ENCODE data around the gene BCL7A.

Gene BCL7A

DNA sequence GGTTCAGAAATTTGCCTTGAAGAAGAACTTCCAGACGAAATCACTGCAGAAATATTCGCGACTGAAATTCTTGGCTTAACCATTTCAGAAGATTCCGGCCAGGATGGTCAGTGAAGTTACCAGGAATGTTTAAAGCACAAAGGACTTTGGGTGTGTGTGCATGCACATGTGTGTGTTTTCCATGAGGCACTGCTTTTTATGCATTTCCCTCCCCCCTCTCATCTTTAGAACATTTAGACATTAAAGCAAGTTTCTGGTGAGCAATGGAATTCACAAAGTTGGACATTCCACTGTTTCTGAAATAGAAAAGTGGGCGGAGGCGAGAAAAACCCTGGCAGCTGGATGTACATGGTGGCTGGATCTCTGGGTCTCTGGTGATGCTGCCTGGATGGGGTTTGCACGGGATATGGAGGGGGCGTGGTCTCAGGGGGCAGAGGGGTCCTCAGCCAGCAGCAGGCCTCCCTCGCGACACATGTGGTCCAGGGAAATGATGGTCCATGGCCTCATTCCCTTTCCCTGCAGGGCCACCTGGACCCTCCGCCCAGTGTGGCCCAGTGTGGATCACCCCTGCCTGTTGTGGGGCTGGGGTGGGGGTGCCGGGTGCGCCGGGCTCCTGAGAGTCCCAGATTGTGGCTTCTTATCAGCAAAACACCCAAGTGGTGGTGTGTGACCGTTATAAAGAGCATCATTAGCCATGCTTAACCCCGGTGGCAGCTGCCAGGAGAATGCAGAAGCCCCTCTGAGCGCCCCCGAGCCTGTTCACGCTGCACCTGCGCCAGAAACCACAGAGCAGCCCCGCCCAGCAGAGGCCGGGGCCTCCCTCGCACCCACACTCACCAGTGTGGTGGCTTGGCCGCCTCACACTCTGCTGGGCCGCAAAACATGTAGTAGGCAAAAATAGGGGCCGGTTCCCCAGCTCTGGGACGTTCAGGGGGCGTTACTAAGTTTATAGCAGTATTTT is 17.8 kb upstream of the BCL7A start:
- WGBS, result 90% methylated on average over 28 of the region's 28 CpGs
- Histone ChIP-seq H3K27me3 (ENCODE audit: insufficient read depth, low read length) (no peaks in the 10 kb centered on the region), H3K9ac (ENCODE audit: low read depth, low read length) (no peak overlapping the region), H3K9me3 (ENCODE audit: insufficient read depth, low read depth, low read length) (no peaks in the 10 kb centered on the region), H3K4me1 (ENCODE audit: insufficient read depth, low read length) (no peaks in the 10 kb centered on the region), H3K27ac (ENCODE audit: low read depth, low read length) (no peak overlapping the region), H3K4me3 (ENCODE audit: low read length) (no peak overlapping the region), H3K36me3 (ENCODE audit: insufficient read depth, low read length) (no peaks in the 10 kb centered on the region)

DNA sequence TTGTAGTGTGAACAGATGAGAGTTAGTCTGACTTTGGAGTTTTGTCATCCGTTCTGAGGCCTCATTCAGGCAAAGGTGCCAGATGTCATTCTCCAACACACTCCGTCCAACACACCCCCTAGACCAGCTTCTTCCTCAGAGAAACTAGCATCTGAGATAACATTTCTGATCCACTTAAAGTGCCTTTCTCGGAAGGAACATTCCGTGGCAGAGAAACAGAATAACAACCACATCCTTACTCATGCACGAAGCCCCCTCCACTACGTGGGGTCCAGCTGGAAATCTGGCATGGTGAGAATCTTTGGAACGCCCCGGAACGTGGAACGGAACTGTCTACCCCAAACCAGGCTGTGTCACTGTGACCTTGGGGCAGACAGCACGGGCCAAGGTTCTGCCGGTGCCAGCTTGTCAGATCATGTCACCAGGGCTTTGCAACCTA is 17.0 kb upstream of the BCL7A start:
- Histone ChIP-seq H3K27ac (ENCODE audit: low read depth, low read length) (no peak overlapping the region), H3K9ac (ENCODE audit: low read depth, low read length) (no peak overlapping the region), H3K27me3 (ENCODE audit: insufficient read depth, low read length) (no peaks in the 10 kb centered on the region), H3K4me1 (ENCODE audit: insufficient read depth, low read length) (no peaks in the 10 kb centered on the region), H3K9me3 (ENCODE audit: insufficient read depth, low read depth, low read length) (no peaks in the 10 kb centered on the region), H3K4me3 (ENCODE audit: low read length) (no peak overlapping the region), H3K36me3 (ENCODE audit: insufficient read depth, low read length) (no peaks in the 10 kb centered on the region)
- 95% methylated on average over 12 of the region's 12 CpGs for WGBS

DNA sequence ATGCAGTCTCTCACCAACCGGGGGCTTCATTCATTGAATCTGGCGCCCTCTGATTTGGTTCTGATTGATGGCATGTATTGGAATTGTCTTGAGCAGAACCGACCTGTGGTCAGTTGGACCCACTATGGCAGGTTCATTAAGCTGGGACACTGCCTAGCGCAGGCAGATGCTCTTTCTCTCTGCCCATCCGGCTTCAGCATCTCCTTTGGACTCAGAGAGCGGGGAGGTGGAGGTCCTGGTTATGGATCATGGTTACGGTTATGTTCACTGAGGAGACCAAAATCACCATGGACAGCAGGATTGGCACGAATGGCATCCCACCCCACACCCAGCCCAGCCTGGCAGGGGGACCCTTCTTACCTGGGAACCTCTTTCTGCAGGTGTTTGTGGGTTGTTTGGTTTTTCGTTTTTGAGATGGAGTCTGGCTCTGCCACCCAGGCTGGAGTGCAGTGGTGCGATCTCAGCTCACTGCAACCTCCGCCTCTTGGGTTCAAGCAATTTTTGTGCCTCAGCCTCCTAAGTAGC is 16.4 kb upstream of the BCL7A start:
- Histone ChIP-seq H3K9me3 (ENCODE audit: insufficient read depth, low read depth, low read length) (no peaks in the 10 kb centered on the region), H3K9ac (ENCODE audit: low read depth, low read length) (no peak overlapping the region), H3K36me3 (ENCODE audit: insufficient read depth, low read length) (no peaks in the 10 kb centered on the region), H3K4me1 (ENCODE audit: insufficient read depth, low read length) (no peaks in the 10 kb centered on the region), H3K27me3 (ENCODE audit: insufficient read depth, low read length) (no peaks in the 10 kb centered on the region), H3K27ac (ENCODE audit: low read depth, low read length) (no peak overlapping the region), H3K4me3 (ENCODE audit: low read length) (no peak overlapping the region)
- 92% methylated on average over 11 of the region's 11 CpGs for whole genome bisulfite sequencing

DNA sequence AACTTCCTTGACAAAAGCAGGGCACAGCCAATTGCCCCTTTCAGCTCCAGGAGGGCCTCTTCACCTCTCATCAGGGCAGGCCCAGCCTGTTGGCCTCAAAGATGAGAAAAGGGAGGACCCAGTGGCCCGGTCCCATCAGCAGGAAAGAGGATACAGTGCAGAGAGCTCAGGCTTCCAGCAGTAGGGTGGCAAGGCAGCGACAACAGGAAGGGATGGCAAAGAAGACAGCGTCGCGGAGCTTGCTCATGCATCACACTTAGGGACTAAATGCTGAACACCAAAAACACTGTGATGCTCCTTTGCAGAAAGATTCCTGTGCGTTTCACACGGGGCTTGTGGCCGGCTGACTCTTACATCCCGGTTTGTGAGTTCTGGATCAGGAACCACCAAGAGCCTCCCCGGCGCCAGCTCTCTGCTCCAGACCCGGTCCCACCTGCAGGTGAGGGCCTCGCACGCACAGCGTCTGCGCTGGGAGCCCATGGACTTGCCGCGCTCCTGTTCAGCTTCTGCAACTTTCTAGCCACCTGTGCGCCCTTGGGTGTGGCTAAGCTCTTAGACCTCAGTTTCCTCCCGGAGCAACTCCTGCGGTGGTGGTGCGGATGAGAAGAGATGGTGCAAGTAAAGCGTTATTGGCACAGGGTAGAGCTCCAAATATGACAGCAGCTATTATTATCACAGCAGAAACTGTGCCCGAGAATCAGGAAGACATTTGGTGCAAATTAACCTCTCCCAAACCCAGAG is 15.3 kb upstream of the BCL7A start:
- no peak overlapping the region for H3K9ac ChIP-seq (ENCODE audit: low read depth, low read length)

DNA sequence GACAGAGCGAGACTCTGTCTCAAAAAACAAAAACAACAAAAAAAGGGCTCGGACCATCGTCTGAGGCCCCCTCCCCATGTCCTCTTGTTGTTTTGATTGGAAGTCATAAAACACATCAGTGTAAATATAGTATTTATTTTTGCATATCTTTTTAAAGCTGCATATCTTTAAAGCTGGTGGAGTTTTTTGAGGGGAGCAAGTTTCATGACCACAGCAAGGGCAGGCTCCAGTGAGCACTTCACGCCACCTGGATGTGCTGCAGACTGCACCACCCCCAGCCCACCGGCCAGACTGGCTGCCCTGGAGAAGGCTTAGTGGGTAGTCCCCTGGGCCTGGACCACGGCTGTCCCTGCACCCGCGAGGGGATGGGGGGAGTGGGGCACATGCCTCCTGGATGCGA is 11.9 kb upstream of the BCL7A start:
- Histone ChIP-seq H3K4me3 (ENCODE audit: low read length) (no peak overlapping the region), H3K27me3 (ENCODE audit: insufficient read depth, low read length) (no peaks in the 10 kb centered on the region), H3K27ac (ENCODE audit: low read depth, low read length) (no peak overlapping the region), H3K4me1 (ENCODE audit: insufficient read depth, low read length) (no peaks in the 10 kb centered on the region), H3K36me3 (ENCODE audit: insufficient read depth, low read length) (no peaks in the 10 kb centered on the region), H3K9me3 (ENCODE audit: insufficient read depth, low read depth, low read length) (no peaks in the 10 kb centered on the region), H3K9ac (ENCODE audit: low read depth, low read length) (no peak overlapping the region)
- 90% methylated on average over 6 of the region's 9 CpGs for WGBS

More for the DNA sequence above, 15.3 kb upstream of the BCL7A start:
- H3K4me3 ChIP-seq (ENCODE audit: low read length), result no peak overlapping the region
- WGBS, result 93% methylated on average over 24 of the region's 24 CpGs
- H3K36me3 ChIP-seq (ENCODE audit: insufficient read depth, low read length), result no peaks in the 10 kb centered on the region
- no peak overlapping the region for H3K27ac ChIP-seq (ENCODE audit: low read depth, low read length)
- H3K4me1 ChIP-seq (ENCODE audit: insufficient read depth, low read length), result no peaks in the 10 kb centered on the region
- H3K27me3 ChIP-seq (ENCODE audit: insufficient read depth, low read length), result no peaks in the 10 kb centered on the region
- H3K9me3 ChIP-seq (ENCODE audit: insufficient read depth, low read depth, low read length), result no peaks in the 10 kb centered on the region

DNA sequence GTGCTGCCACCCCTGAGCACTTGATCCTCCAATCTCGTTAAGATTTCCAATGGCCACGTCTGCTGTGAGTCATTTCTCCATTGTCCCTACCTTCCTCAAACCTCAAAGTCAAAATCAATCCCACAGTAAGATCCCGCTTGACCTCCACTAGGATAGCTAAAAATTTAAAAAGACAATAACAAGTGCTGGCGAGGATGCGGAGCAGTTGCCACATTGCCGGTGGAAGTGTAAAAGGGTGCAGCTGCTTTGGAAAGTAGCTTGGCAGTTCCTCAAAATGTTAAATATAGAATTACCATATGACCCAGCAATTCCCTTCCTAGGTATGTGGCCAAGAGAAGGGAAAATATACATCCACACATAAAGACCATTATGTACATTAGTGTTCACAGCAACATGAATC is 9.5 kb upstream of the BCL7A start:
- H3K27me3 ChIP-seq (ENCODE audit: insufficient read depth, low read length), result no peaks in the 10 kb centered on the region
- WGBS, result 97% methylated on average over 6 of the region's 6 CpGs
- H3K4me3 ChIP-seq (ENCODE audit: low read length), result no peak overlapping the region
- no peaks in the 10 kb centered on the region for H3K36me3 ChIP-seq (ENCODE audit: insufficient read depth, low read length)
- no peak overlapping the region for H3K9ac ChIP-seq (ENCODE audit: low read depth, low read length)
- H3K9me3 ChIP-seq (ENCODE audit: insufficient read depth, low read depth, low read length), result no peaks in the 10 kb centered on the region
- no peak overlapping the region for H3K27ac ChIP-seq (ENCODE audit: low read depth, low read length)
- no peaks in the 10 kb centered on the region for H3K4me1 ChIP-seq (ENCODE audit: insufficient read depth, low read length)

DNA sequence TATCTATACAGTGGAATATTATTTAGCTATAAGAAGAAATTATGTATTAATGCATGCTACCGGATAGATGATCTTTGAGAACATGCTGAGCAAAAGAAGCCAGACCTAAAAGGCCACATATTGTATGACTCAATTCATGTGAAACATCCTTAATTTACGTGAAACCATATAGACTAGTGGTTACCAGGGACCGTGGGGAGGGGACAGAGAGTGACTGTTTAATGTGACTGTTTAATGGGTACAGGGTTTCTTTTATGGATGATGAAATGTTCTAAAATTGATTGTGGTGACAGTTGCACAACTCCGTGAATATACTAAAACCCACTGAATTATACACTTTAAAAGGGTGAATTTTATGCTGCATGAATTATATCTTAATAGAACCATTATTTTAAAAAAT is 8.5 kb upstream of the BCL7A start:
- Histone ChIP-seq H3K9me3 (ENCODE audit: insufficient read depth, low read depth, low read length) (no peaks in the 10 kb centered on the region), H3K4me1 (ENCODE audit: insufficient read depth, low read length) (no peaks in the 10 kb centered on the region), H3K27me3 (ENCODE audit: insufficient read depth, low read length) (no peaks in the 10 kb centered on the region), H3K36me3 (ENCODE audit: insufficient read depth, low read length) (no peaks in the 10 kb centered on the region), H3K4me3 (ENCODE audit: low read length) (no peak overlapping the region), H3K27ac (ENCODE audit: low read depth, low read length) (no peak overlapping the region), H3K9ac (ENCODE audit: low read depth, low read length) (no peak overlapping the region)
- WGBS, result 94% methylated on average over 3 of the region's 4 CpGs

DNA sequence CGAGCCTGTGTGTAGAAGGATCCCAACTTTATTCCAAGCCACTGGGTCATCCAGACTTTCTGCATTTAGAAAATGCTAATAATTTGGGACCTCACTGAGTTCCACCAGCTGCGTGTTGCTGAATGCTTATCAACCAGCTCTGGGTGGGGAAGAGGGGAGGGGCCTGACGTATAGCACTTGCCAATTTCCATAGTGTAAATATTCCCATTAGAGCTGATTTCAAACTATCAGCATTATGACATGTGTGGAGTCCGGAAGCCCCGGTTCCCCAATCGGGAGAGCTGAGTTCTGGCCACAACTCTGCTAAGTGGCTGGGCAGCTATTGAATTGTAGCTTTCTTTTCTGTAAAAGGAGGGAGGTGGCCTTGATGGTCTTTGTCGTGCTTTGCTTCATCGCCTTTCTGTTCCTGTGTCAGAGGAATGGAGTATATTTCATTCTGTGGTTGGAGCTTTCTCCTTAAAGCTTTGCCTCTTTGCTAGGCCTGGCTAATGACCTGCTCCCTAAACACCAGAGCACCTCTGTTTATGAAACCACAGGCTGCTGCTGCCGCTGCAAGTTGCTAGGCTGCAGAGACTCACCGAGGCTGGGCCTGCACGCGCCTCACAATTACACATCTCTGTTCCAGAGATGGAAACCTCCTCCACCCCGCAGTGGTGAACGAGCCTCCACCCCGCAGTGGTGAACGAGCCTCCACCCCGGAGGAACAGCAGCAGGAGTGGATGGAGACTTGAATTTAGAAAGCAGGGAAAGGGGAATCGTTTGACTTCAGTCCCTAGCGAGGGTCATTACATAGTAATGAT is 7.7 kb upstream of the BCL7A start:
- H3K9ac ChIP-seq (ENCODE audit: low read depth, low read length), result no peak overlapping the region
- H3K9me3 ChIP-seq (ENCODE audit: insufficient read depth, low read depth, low read length), result no peaks in the 10 kb centered on the region
- no peak overlapping the region for H3K27ac ChIP-seq (ENCODE audit: low read depth, low read length)
- 92% methylated on average over 18 of the region's 19 CpGs for WGBS
- H3K4me1 ChIP-seq (ENCODE audit: insufficient read depth, low read length), result no peaks in the 10 kb centered on the region
- H3K27me3 ChIP-seq (ENCODE audit: insufficient read depth, low read length), result no peaks in the 10 kb centered on the region
- no peaks in the 10 kb centered on the region for H3K36me3 ChIP-seq (ENCODE audit: insufficient read depth, low read length)
- H3K4me3 ChIP-seq (ENCODE audit: low read length), result no peak overlapping the region

DNA sequence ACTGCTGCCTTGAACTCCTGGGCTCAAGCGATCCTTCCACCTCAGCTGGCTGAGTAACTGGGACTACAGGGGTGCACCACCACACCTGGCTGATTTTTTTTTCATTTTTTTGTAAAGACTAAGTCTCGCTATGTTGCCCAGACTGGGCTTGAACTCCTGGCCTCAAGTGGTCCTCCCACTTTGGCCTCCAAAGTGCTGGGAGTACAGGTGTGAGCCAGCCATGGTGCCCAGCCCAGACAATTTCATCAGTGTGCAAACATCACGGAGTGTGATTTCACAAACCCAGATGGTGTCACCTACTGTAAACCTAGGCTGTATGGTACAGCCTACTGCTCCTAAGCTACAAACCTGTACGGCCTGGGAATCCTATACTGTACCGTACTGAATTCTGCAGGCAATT is 6.9 kb upstream of the BCL7A start:
- H3K4me1 ChIP-seq (ENCODE audit: insufficient read depth, low read length), result no peaks in the 10 kb centered on the region
- H3K27me3 ChIP-seq (ENCODE audit: insufficient read depth, low read length), result peaks cover 6% of the 10 kb centered on the region
- no peak overlapping the region for H3K9ac ChIP-seq (ENCODE audit: low read depth, low read length)
- H3K36me3 ChIP-seq (ENCODE audit: insufficient read depth, low read length), result no peaks in the 10 kb centered on the region
- WGBS, result 96% methylated on average over 5 of the region's 5 CpGs
- no peak overlapping the region for H3K27ac ChIP-seq (ENCODE audit: low read depth, low read length)
- no peak overlapping the region for H3K4me3 ChIP-seq (ENCODE audit: low read length)
- no peaks in the 10 kb centered on the region for H3K9me3 ChIP-seq (ENCODE audit: insufficient read depth, low read depth, low read length)

DNA sequence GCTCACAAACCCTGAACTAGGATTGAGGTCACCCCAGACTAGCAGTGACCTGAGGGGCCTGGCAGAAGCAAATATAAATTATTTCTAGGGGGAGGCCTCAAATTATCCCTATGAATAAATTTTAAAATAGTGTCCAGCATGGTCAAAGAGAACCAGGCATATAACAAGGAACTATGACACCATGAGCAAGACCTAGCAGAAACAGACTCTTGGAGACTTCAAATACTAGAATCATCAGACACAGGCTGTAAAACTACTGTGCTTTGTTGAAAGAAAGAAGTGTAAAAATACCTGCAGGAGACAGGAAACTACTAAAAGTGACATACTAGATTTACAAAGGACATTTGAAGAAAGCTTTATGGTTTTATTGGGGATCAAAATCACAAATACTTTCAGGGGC is 3.2 kb upstream of the BCL7A start:
- no peak overlapping the region for H3K4me3 ChIP-seq (ENCODE audit: low read length)
- no peak overlapping the region for H3K9ac ChIP-seq (ENCODE audit: low read depth, low read length)
- H3K9me3 ChIP-seq (ENCODE audit: insufficient read depth, low read depth, low read length), result no peaks in the 10 kb centered on the region
- H3K4me1 ChIP-seq (ENCODE audit: insufficient read depth, low read length), result peaks cover 10% of the 10 kb centered on the region
- peaks cover 32% of the 10 kb centered on the region for H3K27me3 ChIP-seq (ENCODE audit: insufficient read depth, low read length)
- H3K36me3 ChIP-seq (ENCODE audit: insufficient read depth, low read length), result no peaks in the 10 kb centered on the region
- no peak overlapping the region for H3K27ac ChIP-seq (ENCODE audit: low read depth, low read length)

DNA sequence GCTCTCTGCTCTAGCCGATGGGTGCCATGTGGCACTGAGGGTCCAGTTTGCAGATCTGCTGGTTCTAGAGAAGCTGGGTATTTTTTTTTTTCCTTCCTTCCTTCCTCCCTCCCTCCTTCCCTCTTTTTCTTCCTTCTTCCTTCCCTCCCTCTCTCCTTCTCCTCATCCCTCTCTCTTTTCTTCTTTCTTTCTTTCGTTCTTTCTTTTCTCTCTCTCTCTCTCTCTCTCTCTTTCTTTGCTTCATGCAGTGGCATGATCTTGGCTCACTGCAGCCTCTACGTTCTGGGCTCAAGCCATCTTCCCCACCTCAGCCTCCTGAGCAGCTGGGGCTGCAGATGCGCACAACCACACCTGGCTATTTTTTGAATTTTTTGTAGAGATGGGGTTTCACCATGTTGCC is 2.7 kb upstream of the BCL7A start:
- Histone ChIP-seq H3K4me3 (ENCODE audit: low read length) (no peak overlapping the region), H3K9ac (ENCODE audit: low read depth, low read length) (no peak overlapping the region), H3K9me3 (ENCODE audit: insufficient read depth, low read depth, low read length) (no peaks in the 10 kb centered on the region), H3K36me3 (ENCODE audit: insufficient read depth, low read length) (no peaks in the 10 kb centered on the region), H3K27me3 (ENCODE audit: insufficient read depth, low read length) (peaks cover 34% of the 10 kb centered on the region), H3K27ac (ENCODE audit: low read depth, low read length) (no peak overlapping the region), H3K4me1 (ENCODE audit: insufficient read depth, low read length) (peaks cover 14% of the 10 kb centered on the region)
- WGBS, result 85% methylated on average over 4 of the region's 4 CpGs

All from HUES64 (cell line).